HG02610 (cell line): Measurements from ENCODE around the gene SPAG17.

Experiments used
- ATAC-seq: cut with Tn5 transposase; IDR thresholded peaks from one replicate; pipeline ENCODE4 v1.9.1; 2021; ENCODE audit warnings: mild to moderate bottlenecking, moderate library complexity; ENCODE audit not compliant: unreplicated experiment

SPAG17 gene

GRCh38 chr1:118185084-118185832 lies at the start of gene SPAG17:
Gene SPAG17 (minus strand): TSS chr1:118185228. CDS start chr1:118185157, 71 bp downstream.
- ATAC-seq: no peak

DNA sequence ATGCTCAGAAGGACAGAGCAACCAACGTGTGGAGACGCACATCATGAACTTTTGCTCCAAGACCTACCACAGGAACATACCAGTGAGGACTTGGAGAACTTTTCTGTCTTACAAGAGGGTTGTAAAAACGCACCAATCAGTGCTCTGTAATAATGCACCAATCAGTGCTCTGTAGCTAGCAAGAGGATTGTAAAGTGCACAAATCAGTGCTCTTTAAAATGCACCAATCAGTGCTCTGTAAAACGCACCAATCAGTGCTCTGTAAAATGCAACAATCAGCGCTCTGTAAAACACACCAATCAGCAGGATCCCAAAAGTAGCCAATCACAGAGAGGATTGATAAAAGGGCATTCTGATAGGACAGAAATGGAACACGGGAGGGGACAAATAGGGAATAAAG lies 40.4 kb upstream of the SPAG17 start:
- no peak for ATAC-seq

GRCh38 chr1:118223426-118223825 lies 38.4 kb upstream of the SPAG17 start:
- ATAC-seq: no peak

DNA sequence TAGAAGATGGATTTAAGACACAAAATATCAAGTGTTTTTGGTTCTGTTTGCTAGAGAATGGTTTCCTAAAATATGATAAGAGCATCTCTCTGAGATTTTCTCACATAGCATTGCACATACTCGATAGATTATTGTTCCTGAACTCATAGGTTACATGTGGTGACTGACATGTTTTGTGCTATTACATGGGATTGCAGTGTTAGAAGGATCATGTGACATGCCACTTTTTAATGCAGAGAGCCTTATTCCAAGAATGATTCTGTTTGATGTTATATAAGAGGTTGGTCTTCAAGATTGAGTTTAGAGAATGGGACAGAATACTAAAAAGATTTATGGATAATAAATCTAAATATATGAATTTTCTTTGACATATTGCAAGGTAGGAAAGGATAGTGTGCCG lies 34.4 kb upstream of the SPAG17 start:
- no peak for ATAC-seq

GRCh38 chr1:118217141-118217838 lies 32.3 kb upstream of the SPAG17 start:
- no peak for ATAC-seq

DNA sequence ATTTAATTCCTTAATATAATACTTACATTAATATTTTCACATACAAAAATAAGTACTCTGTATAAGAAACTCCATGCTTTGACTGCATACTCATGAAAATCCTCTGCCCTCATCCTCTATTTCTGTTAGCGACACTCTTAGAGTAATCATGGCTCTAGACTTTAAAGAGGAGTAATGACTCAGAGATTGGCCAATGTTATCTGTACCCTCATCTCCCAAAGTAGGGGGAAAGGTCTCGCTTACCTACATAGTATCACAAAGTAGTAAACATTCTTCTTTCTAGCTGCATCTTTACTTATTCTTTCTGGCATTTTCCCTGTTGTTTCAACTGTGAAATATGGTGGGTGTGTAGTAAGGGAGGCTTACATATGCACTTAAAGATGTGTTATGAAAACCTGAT lies 29.8 kb upstream of the SPAG17 start:
- no peak for ATAC-seq

GRCh38 chr1:118210723-118211110 lies 25.7 kb upstream of the SPAG17 start:
- ATAC-seq: no peak

DNA sequence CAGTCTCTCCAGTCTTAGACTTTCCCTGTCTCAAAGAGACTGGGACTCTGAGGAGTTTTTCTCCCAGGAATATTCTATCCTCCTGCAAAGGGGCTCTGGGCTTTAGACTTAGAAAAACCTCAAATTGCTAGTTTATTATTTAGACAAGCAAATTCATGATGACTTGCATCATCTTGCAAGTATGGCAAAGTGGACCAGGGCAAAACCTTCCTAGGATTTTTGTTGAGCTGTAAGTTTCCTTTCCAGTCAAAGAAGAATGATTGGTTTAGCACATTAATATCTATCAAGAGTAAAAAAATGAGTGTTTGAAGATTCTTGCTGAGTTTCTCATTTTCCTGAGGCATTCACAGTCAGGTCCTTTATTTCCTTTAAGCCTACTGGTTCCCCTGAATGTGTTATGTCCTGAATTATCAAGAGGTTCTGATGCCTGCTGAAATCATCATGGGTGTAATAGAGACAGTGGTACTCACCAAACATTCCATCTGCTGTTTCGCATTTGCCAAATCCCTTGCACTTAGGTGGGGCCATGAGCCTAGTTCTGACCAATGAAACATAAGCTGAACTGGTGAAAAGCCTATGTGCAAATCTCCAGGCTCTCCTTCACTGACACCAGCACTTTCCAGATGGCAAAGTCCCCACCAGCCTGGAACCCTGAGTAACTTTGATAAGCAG lies 25.2 kb upstream of the SPAG17 start:
- no peak for ATAC-seq

DNA sequence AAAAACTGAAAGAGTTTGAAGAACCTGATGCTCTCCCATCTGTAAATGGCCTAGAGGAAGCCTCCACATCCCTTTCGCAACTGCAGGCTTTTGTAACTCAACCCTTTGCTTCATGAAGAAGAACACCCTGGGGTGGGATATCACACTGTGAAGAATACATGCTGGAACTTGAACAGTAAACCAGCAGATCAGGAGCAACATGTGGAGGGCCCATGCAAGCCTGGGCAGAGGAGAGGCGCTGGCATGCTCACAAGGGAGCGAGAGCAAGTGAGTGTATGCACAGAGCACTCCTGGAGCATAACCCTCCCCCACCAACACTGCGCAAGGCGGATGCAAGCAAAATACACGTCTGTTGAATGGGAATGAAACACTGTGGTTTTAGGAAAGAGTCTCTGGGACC lies 24.6 kb upstream of the SPAG17 start:
- no peak for ATAC-seq

GRCh38 chr1:118206966-118207365 lies 21.9 kb upstream of the SPAG17 start:
- ATAC-seq: no peak

DNA sequence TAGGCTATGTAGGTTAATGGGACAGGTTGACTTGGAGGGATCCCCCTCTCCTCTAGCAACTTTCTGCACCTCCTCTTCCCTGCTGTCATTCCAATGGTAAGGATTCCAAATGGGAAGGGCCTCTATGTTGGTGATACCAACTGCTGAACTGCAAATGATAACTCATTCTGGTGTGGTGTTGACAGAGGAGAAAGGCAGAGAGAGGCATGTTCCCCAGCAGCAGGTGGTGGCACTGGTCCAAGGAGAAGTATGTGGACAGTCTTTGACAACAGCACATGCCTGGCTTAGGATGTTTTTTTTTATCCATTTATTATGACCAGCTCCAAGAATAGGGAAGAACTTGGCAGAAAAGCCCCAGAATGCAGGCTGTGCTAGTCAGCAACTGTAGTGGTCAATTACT lies 19.6 kb upstream of the SPAG17 start:
- no peak for ATAC-seq

GRCh38 chr1:118204105-118204504 lies 19.1 kb upstream of the SPAG17 start:
- no peak for ATAC-seq

DNA sequence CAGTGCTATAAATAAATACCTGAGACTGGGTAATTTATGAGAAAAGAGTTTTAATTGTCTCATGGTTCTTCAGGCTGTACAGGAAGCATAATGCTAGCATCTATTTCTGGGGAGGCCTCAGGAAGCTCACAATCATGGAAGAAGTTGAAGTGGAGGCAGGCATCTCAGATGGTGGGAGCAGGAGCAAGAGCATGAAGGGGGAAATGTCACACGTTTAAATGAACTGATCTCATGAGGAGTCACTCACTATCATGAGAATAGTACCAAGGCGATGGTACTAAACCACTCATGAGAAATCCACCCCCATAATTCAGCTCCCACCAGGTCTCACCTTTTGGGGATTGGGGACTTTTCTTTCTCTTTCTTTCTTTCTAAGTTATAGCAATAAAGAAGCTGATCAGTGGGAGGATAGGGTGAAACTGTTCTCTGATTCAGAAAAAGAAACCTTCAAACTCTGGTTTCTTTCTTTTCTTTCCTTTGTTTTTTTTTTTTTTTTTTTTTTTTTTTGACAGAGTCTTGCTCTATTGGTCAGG lies 17.1 kb upstream of the SPAG17 start:
- ATAC-seq: no peak

DNA sequence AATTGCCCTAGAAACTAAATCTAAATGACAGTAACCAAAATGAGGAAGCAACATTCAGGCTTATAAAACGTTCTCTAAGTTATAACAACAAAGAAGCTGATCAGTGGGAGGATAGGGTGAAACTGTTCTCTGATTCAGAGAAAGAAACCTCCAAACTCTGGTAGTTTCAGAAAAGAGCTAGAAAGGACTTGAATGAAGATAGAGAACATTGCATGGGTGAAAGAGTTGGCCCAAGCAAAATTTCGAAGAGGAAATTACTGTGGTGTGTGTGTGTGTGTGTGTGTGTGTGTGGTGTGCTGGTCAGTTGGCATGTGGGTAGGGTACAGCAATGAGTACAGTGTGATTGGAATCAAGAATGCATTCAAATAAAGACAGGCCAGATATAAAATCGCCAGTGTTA lies 16.5 kb upstream of the SPAG17 start:
- no peak for ATAC-seq

DNA sequence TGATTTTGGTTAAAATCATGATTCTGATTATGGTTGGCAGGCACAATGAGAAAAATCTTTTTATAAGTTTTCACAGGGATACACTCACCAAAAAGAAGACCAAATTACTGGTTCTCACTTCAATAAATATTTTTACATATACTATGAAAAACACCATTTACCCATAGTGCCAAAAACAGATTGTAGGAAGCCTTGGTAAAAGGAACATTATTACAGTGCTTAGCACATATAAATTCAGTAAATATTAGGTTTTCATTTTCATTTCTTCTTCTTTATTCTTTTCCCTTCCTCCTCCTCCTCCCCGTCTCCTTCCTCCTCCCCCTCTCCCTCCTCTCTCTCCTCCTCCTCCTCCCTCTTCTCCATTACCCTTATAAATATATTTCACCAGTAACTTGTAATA lies 15.8 kb upstream of the SPAG17 start:
- no peak for ATAC-seq

- no peak for ATAC-seq
These were observed 5.5 kb upstream of the SPAG17 start for GRCh38 chr1:118190561-118190960.

DNA sequence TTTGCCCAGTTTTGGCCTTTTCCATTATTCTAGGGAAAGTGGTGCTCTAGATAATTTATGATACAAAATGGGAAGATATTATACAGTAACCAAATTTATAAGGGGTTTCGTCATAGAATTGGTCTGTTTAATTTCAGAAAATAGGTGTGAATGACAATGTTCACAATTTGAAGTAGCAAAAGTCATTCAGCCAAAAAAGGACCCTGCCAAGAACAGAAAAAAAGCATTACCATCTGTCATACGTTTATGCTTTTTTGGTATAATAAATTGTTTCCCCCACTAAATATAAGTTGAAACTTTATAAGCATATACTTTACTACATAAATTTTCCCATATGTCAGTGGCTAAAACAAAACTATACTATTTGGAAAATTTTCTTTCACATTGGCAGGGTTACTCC lies 4.5 kb upstream of the SPAG17 start:
- no peak for ATAC-seq

GRCh38 chr1:118188411-118188810 lies 3.4 kb upstream of the SPAG17 start:
- ATAC-seq: no peak

DNA sequence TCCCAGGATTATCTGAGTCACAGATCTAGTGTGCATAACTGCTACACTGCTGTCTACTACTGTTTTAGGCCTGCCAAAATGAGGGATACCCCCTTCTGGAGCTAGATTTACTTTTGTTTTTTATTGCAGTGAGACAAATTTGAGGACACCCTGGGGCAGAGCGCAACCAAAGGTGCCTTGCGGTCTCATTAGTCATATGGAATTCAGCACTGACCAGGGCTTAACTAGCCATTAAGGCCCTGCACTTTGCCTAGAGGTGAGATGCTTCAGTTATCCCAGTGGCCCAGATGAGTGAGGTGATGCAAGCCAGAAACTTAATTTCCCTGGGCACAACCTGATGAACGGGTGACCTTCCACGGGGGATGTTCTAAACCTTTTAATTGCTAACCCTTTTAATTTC lies 998 bp upstream of the SPAG17 start:
- no peak for ATAC-seq

DNA sequence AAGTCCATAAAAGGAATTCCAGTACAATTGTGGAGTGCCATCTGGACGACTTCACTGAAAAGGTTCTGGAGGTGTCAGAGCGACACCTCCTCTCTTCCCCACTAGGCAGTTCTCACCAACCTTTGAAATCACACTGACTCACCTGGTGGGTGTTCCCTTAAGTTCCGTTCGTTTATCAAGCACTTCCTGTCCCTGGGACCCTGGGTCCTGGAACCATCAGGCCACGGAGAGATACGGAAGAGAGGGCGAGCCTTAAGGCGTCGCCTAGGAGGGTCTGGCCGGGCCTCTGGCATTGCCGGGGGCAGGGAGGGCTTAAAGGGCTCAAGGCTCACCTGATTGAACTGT lies 317 bp downstream of the SPAG17 start:
- no peak for ATAC-seq

- ATAC-seq: no peak
These were observed 1.4 kb downstream of the SPAG17 start for GRCh38 chr1:118183586-118183985.

DNA sequence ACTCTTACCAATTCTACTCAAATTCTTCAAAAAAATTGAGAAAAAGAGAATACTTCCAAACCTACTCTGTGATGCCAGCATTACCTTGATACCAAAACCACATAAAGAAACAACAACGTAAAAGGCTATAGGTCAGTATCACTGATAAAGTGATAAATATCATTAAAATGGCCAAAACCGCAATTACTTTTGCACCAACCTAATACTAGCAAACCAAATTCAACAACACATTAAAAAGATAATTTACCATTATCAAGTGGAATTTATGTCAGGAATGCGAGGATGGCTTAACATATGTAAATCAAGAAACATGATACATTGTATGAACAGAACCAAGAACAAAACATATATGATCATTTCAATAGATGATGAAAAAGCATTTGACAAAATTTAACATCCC lies 7.0 kb downstream of the SPAG17 start:
- ATAC-seq: no peak
